B cell (primary cell): ENCODE measurements around the gene LITAF.

Experiments used
- EZH2 ChIP-seq: IDR thresholded peaks from 2 replicates; pipeline ENCODE4 v1.6.1; 2012; ENCODE audit warnings: borderline replicate concordance, low read depth, mild to moderate bottlenecking, moderate library complexity, low read length; ENCODE audit not compliant: insufficient read depth, poor library complexity, severe bottlenecking
- TF ChIP-seq, protein P1 (sequence below): fragments of 200-600 bp; IDR thresholded peaks from one replicate; pipeline ENCODE4 v1.8.0; 2022; ENCODE audit warnings: antibody characterized with exemption, mild to moderate bottlenecking

DNA sequence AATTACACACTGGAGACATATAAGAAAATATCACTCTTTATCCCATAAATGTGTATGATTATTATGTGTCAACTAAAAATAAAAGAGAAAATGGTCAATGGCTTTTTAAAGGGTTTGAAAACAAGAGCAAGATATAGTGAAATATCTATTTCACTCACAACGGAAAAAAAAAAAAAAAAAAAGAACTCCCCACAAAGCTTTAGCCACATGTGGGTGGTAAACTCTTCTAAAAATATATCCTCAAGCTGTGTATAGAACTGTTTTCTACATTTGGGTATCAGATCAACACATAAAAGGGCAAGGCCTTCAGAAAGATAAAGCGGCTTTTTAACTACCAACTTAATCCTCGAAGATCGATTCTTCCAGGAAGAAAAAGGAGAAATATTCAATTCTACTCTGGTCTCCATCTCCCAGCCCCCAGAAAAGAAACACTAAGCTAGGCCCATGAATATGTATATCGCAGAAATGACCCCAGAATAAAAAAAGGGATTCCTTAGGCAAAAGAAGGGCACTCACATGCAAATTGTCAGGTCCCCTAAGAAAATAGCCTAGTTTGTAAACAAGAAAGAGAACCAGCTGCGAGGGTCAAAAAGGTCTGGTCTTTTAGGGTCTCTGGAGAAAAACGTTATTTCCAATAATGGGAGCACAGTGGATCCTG, 4.4 kb downstream of the LITAF start:
- TF ChIP-seq EZH2, result no peak
- TF ChIP-seq, protein P1, sequence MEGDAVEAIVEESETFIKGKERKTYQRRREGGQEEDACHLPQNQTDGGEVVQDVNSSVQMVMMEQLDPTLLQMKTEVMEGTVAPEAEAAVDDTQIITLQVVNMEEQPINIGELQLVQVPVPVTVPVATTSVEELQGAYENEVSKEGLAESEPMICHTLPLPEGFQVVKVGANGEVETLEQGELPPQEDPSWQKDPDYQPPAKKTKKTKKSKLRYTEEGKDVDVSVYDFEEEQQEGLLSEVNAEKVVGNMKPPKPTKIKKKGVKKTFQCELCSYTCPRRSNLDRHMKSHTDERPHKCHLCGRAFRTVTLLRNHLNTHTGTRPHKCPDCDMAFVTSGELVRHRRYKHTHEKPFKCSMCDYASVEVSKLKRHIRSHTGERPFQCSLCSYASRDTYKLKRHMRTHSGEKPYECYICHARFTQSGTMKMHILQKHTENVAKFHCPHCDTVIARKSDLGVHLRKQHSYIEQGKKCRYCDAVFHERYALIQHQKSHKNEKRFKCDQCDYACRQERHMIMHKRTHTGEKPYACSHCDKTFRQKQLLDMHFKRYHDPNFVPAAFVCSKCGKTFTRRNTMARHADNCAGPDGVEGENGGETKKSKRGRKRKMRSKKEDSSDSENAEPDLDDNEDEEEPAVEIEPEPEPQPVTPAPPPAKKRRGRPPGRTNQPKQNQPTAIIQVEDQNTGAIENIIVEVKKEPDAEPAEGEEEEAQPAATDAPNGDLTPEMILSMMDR, result no peak
